SK-N-SH (cell line): Measurements from ENCODE around the gene RFT1. TPM values are rescaled to one million over a fixed set of nuclear protein-coding genes. Genes with fewer than 3 reads are reported as not detected.

Experiments used
- CTCF ChIA-PET: fragments of 300-600, 350-600 bp; formaldehyde crosslinking; extraction: SDS; loops from one replicate; lab custom pipeline; 2021; lab: Yijun Ruan, JAX
- POLR2A ChIA-PET: fragments of 350-600 bp; sonication (Branson Sonifier 250); formaldehyde crosslinking; extraction: SDS; loops from one replicate; lab custom pipeline; 2020; ENCODE audit warnings: antibody characterized with exemption, inconsistent platforms; lab: Yijun Ruan, JAX
- DNase-seq: peaks from one replicate; pipeline ENCODE4 v3.0.0; 2012
- H2AFZ ChIP-seq: fragments of 200-600 bp; sonication (generic); 2 replicates; pipeline ENCODE4 v1.8.1; 2016; ENCODE audit warnings: antibody characterized with exemption, mild to moderate bottlenecking, low read depth
- H3F3A ChIP-seq: fragments of 200-600 bp; sonication (generic); replicated peaks from 2 replicates; pipeline ENCODE3; 2016; ENCODE audit warnings: antibody characterized with exemption, mild to moderate bottlenecking; ENCODE audit not compliant: insufficient read depth
- H3K27ac ChIP-seq, 2 experiments: fragments of 200-500 bp in 1 of 2; fragments of 200-600 bp in 1 of 2; sonication (Bioruptor generic) in 1 of 2; sonication (generic), shearing (Covaris generic) in 1 of 2; 2 replicates each; pipeline versions ENCODE4 v1.5.1 to v1.6.1; 2014 to 2016; ENCODE audit warnings: low read depth in 2 of 2, inconsistent platforms in 1 of 2, low read length in 1 of 2, mild to moderate bottlenecking in 1 of 2, mixed read lengths in 1 of 2
- H3K27me3 ChIP-seq: fragments of 200-600 bp; sonication (generic), shearing (Covaris generic); 2 replicates; pipeline ENCODE4 v1.6.1; 2016; ENCODE audit warnings: mixed run types; ENCODE audit not compliant: insufficient read depth
- H3K36me3 ChIP-seq, 2 experiments: fragments of 200-500 bp in 1 of 2; fragments of 200-600 bp in 1 of 2; sonication (Bioruptor generic) in 1 of 2; sonication (generic) in 1 of 2; replicated peaks in 1 of 2; 2 replicates each; pipeline versions ENCODE3 to v1.5.1; 2014 to 2016; ENCODE audit warnings: low read length in 1 of 2, mild to moderate bottlenecking in 1 of 2; ENCODE audit not compliant: insufficient read depth in 2 of 2, control insufficient read depth in 1 of 2
- H3K4me1 ChIP-seq, 2 experiments: fragments of 200-500 bp in 1 of 2; fragments of 200-600 bp in 1 of 2; sonication (Bioruptor generic) in 1 of 2; sonication (generic), shearing (Covaris generic) in 1 of 2; 2 replicates each; pipeline versions ENCODE4 v1.5.1 to v1.6.1; 2014 to 2016; ENCODE audit warnings: low read depth in 1 of 2, low read length in 1 of 2, mixed run types in 1 of 2; ENCODE audit not compliant: insufficient read depth in 2 of 2, control insufficient read depth in 1 of 2
- H3K4me2 ChIP-seq: fragments of 200-600 bp; sonication (generic), shearing (Covaris generic); 2 replicates; pipeline ENCODE4 v1.6.1; 2017; ENCODE audit warnings: mixed run types
- H3K4me3 ChIP-seq, 2 experiments: fragments of 200-500 bp in 1 of 2; fragments of 200-600 bp in 1 of 2; sonication (Bioruptor generic) in 1 of 2; sonication (generic), shearing (Covaris generic) in 1 of 2; 2 replicates each; pipeline versions ENCODE4 v1.5.1 to v1.8.1; 2014 to 2016; ENCODE audit warnings: low read depth in 2 of 2, inconsistent platforms in 1 of 2, low read length in 1 of 2, mild to moderate bottlenecking in 1 of 2, mixed read lengths in 1 of 2, moderate library complexity in 1 of 2
- H3K79me2 ChIP-seq: fragments of 200-600 bp; sonication (generic); 2 replicates; pipeline ENCODE4 v1.8.1; 2017; ENCODE audit warnings: mild to moderate bottlenecking; ENCODE audit not compliant: insufficient read depth
- H3K9ac ChIP-seq: fragments of 200-600 bp; sonication (generic); 2 replicates; pipeline ENCODE4 v1.6.1; 2017; ENCODE audit warnings: mixed run types
- H3K9me2 ChIP-seq: fragments of 200-600 bp; sonication (generic); 2 replicates; pipeline ENCODE4 v1.6.1; 2017; ENCODE audit warnings: mixed run types
- H3K9me3 ChIP-seq: fragments of 200-600 bp; sonication (generic); 2 replicates; pipeline ENCODE4 v1.6.1; 2017; ENCODE audit warnings: mixed run types, mild to moderate bottlenecking, moderate library complexity
- H4K20me1 ChIP-seq: fragments of 200-600 bp; sonication (generic); 2 replicates; pipeline ENCODE4 v1.6.1; 2017; ENCODE audit warnings: mild to moderate bottlenecking, mixed run types; ENCODE audit not compliant: insufficient read depth
- CHD2 ChIP-seq: fragments of 150-350 bp; IDR thresholded peaks from 2 replicates; pipeline ENCODE4 v1.6.1; 2018; ENCODE audit warnings: low read length; ENCODE audit not compliant: partially characterized antibody
- EP300 ChIP-seq, 2 experiments: IDR thresholded peaks; 2 replicates each; pipeline versions ENCODE4 v1.4.0 to v1.6.1; 2012; ENCODE audit warnings: borderline replicate concordance in 1 of 2, low read depth in 1 of 2, low read length in 1 of 2
- GATA2 ChIP-seq: sonication (generic); formaldehyde crosslinking; IDR thresholded peaks from 2 replicates; pipeline ENCODE4 v1.5.0; 2020; ENCODE audit warnings: mild to moderate bottlenecking, missing genetic modification reagents
- JUND ChIP-seq: IDR thresholded peaks from 2 replicates; pipeline ENCODE4 v1.4.0; 2012
- MEF2A ChIP-seq: IDR thresholded peaks from 2 replicates; pipeline ENCODE4 v1.4.0; 2012; ENCODE audit warnings: low read depth, borderline replicate concordance
- MXI1 ChIP-seq: IDR thresholded peaks from 2 replicates; pipeline ENCODE4 v1.6.1; 2012; ENCODE audit warnings: mild to moderate bottlenecking, low read depth, low read length, improper control_type of control experiment
- RAD21 ChIP-seq: IDR thresholded peaks from 2 replicates; pipeline ENCODE4 v1.6.1; 2012; ENCODE audit warnings: mild to moderate bottlenecking, low read length
- RCOR1 ChIP-seq: fragments of 150-350 bp; IDR thresholded peaks from 2 replicates; pipeline ENCODE4 v1.6.1; 2017; ENCODE audit warnings: antibody characterized with exemption, low read length
- RXRA ChIP-seq: IDR thresholded peaks from 2 replicates; pipeline ENCODE4 v1.4.0; 2012; ENCODE audit warnings: low read depth, mild to moderate bottlenecking, borderline replicate concordance
- USF1 ChIP-seq: IDR thresholded peaks from 2 replicates; pipeline ENCODE4 v1.4.0; 2012; ENCODE audit warnings: low read depth, borderline replicate concordance
- YY1 ChIP-seq: IDR thresholded peaks from 2 replicates; pipeline ENCODE4 v1.4.0; 2012; ENCODE audit warnings: low read depth, mild to moderate bottlenecking
- WGBS: methylation state at CpG from one replicate; pipeline ENCODE4 v1.1.6; 2017; ENCODE audit warnings: low lambda C conversion rate; 5-methylcytosine and 5-hydroxymethylcytosine counted together
- polyA plus RNA-seq, 3 experiments: library from polyadenylated mRNA; depleted of rRNA; stranded (reverse); fragments of >200 nt; gene quantifications; 2 replicates each; pipeline ENCODE4 v1.2.3, GENCODE V29; 2012
- TF ChIP-seq, protein P1 (sequence below): IDR thresholded peaks from 2 replicates; pipeline ENCODE4 v1.6.1; 2012; ENCODE audit warnings: mild to moderate bottlenecking, low read depth, low read length, moderate library complexity

Gene RFT1
- polyA plus RNA-seq, 1 of the 3 experiments (the other 2 are of a cell fraction): 13.8 TPM

- Histone ChIP-seq H3K79me2 (peaks cover 8% of the 10 kb centered on the region; the same call in 1 of the 2 replicates), H3K27ac (no peak overlapping the region), H3K4me2 (no peak overlapping the region), H3K4me3 (no peak overlapping the region), H2AFZ (no peak overlapping the region), H3K27me3 (no peaks in the 10 kb centered on the region), H3K9me2 (no peaks in the 10 kb centered on the region), H3F3A (peaks cover 4% of the 10 kb centered on the region), H3K36me3 (no peaks in the 10 kb centered on the region), H3K9ac (no peak overlapping the region), H4K20me1 (no peaks in the 10 kb centered on the region), H3K9me3 (no peaks in the 10 kb centered on the region), H3K4me1 (peaks cover 5 to 44% of the 10 kb centered on the region in 2 experiments; a peak in 2 of 4 replicates)
- ChIA-PET CTCF (interaction anchor here (1.2 to 3.0 kb wide), 3 partner anchors 31 to 92 kb away, joined by 4 to 14 read pairs (median 4); no protein-coding TSS in a partner anchor), POLR2A (interaction anchor here (0.5 kb wide), 1 partner anchor 13 kb away, joined by 3 read pairs; no protein-coding TSS in a partner anchor)
- no peak for TF ChIP-seq USF1
- TF ChIP-seq EP300 (IDR thresholded peaks at IDR 0.05; ENCODE audit: borderline replicate concordance in 1 of 2, low read depth in 1 of 2, low read length in 1 of 2): no peak
- no peak for TF ChIP-seq GATA2 (CRISPR knock-in tag)
- no peak for TF ChIP-seq CHD2
- TF ChIP-seq RXRA: no peak
- TF ChIP-seq RCOR1: no peak
- no peak for TF ChIP-seq RAD21
- TF ChIP-seq YY1: no peak
- no peak for TF ChIP-seq JUND
- no peak for TF ChIP-seq MEF2A
- TF ChIP-seq, protein P1, sequence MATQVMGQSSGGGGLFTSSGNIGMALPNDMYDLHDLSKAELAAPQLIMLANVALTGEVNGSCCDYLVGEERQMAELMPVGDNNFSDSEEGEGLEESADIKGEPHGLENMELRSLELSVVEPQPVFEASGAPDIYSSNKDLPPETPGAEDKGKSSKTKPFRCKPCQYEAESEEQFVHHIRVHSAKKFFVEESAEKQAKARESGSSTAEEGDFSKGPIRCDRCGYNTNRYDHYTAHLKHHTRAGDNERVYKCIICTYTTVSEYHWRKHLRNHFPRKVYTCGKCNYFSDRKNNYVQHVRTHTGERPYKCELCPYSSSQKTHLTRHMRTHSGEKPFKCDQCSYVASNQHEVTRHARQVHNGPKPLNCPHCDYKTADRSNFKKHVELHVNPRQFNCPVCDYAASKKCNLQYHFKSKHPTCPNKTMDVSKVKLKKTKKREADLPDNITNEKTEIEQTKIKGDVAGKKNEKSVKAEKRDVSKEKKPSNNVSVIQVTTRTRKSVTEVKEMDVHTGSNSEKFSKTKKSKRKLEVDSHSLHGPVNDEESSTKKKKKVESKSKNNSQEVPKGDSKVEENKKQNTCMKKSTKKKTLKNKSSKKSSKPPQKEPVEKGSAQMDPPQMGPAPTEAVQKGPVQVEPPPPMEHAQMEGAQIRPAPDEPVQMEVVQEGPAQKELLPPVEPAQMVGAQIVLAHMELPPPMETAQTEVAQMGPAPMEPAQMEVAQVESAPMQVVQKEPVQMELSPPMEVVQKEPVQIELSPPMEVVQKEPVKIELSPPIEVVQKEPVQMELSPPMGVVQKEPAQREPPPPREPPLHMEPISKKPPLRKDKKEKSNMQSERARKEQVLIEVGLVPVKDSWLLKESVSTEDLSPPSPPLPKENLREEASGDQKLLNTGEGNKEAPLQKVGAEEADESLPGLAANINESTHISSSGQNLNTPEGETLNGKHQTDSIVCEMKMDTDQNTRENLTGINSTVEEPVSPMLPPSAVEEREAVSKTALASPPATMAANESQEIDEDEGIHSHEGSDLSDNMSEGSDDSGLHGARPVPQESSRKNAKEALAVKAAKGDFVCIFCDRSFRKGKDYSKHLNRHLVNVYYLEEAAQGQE: no peak
- no peak for TF ChIP-seq MXI1
- 100% methylated on average over 3 of the region's 9 CpGs for WGBS
- DNase-seq: no peak
Measured at GRCh38 chr3:53164911-53165310, 34.7 kb upstream of the RFT1 start.
